Suppressor macrophage (primary cell): ENCODE measurements around the gene PTPN12.
A peak's percentile ranks its signal among the peaks of the same experiment; 100 is the strongest.
"Not testable (repeated sequence)": the region's sequence is repeated elsewhere in the genome, so short reads cannot be mapped to it uniquely, and the experiment has no call there.

ENCODE experiments used
- DNase-seq, 4 experiments: peaks; one replicate each; pipeline ENCODE4 v3.0.0-alpha.2; 2020 to 2022

Gene PTPN12

DNA sequence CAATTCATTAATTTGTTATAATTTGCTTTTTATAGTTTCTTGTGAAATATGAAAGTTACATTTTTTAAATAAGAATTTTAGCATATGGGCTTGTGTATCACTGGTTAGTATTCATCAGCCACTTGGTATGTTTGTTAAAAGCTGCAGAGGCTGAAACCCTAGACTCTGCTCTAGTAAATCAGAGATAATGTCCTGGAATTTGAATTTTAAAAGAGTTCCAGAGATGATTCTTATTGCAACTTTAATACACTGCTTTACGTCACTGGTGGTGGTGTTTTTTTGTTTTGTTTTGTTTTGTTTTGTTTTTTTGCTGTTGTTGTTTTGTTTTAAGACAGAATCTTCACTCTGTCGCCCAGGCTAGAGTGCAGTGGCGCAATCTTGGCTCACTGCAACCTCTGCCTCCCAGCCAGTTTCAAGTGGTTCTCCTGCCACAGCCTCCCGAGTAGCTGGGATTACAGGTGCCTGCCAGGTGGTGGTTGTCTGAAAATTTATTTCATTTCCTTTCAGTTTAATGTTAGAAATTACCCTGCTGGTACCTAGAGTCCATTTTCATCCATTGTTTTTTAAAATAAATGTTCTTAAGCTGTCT, 43.8 kb downstream of the PTPN12 start:
- DNase-seq, result no peak

DNA sequence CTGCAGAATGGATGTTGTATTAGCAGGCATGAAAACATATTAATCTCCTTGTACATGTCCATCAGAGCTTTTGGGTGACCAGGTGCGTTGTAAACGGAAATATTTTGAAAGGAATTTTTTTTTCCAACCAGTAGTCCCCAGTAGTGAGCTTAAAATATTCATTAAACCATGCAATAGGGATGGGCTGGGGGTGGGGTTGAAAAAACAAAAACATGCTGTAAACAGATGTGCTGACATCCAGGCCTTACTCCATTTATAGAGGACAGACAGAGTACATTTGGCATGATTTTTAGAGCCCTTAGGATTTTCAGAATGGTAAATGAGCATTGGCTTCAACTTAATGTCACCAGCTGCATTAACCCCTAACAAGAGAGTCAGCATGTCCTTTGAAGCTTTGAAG, 50.2 kb downstream of the PTPN12 start:
- DNase-seq, result no peak

DNA sequence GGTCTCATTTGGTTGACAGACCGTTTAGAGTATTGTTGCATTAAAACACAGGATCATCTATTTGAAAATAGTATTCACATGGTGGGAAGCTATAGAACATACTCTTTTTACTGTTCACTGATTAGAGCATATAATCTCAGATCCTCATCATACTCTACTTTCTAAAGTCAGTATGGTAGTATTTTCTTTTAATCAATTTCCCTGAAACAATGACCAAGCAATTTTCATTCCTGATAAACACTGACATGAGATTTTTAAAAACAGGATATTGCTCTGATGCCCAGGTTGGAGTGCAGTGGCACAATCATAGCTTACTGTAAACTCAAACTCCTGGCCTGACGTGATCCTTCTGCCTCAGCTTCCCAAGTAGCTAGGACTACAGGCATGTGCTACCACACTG, 63.9 kb downstream of the PTPN12 start:
- no peak for DNase-seq

- peak in 3 of 4 experiments; percentile 9 to 55 (median 32) for DNase-seq
Measured at GRCh38 chr7:77606562-77606961, 69.5 kb downstream of the PTPN12 start.

DNA sequence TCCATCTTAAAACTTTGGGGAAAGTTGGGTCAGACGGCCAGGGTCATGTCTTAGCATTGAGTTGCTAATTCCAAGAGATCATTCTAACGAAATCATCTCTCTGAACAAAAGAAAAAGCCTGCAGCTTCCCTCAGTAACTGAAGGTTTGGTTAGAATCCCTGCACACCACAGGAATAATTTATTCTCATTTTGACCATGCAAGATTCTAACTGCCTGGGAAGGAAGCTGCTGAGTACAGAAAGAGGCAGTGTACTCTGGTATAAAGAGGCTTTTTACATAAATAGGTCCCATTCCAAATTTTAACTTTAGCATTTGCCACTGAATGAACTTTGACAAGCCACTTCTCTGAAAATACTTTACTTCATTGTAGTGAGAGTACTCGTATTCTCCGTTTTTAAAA, 82.2 kb downstream of the PTPN12 start:
- DNase-seq, result no peak

DNA sequence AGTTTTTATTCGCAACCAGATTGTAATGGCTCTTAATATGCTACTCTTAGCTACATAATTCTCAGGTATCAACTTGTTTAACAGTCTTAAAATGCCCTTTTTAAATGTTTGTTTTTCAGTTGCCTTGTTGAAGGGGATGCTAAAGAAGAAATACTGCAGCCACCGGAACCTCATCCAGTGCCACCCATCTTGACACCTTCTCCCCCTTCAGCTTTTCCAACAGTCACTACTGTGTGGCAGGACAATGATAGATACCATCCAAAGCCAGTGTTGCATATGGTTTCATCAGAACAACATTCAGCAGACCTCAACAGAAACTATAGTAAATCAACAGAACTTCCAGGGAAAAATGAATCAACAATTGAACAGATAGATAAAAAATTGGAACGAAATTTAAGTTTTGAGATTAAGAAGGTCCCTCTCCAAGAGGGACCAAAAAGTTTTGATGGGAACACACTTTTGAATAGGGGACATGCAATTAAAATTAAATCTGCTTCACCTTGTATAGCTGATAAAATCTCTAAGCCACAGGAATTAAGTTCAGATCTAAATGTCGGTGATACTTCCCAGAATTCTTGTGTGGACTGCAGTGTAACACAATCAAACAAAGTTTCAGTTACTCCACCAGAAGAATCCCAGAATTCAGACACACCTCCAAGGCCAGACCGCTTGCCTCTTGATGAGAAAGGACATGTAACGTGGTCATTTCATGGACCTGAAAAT, 89.7 kb downstream of the PTPN12 start:
- no peak for DNase-seq

- DNase-seq, result peak; percentile 7 to 56 (median 26)
Measured at GRCh38 chr7:77627309-77627676, 90.2 kb downstream of the PTPN12 start.

DNA sequence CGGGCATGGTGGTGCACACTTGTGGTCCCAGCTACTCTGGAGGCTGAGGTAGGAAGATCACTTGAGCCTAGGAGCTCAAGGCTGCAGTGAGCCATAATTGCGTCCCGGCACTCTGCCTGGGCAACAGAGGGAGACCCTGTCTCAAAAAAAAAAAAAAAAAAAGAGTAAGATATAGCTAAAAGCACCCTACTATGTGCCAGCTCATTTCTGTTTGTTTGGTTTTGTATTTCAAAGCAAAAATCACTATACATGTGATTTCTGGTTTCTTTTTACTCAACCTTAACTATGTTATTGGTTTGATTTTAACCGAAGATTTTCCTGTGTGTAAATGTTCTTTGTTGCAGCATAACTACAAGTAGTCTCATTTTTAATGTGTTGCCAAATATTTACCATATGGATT, 92.7 kb downstream of the PTPN12 start:
- no peak for DNase-seq

GRCh38 chr7:77631820-77632219, 94.7 kb downstream of the PTPN12 start:
- DNase-seq, result peak; percentile 60 to 89 (median 70)

DNA sequence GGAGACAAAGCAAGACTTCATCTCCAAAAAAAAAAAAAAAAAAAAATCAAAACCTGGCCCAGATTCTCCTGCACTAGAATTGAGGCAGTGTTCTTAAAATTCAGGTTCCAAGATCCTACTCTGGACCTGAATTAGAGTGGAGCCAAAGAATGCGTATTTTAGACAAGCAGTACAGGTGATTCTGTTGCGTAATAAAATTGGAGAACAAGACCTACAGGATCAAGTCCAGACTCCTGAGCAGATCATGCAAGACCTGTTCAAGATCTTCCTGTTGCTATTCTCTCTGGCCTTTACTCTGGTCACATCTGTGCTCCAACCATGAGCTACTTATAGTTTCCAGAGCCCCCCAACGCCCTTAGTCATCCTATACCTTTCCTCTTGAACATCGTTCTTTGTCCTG, 107.7 kb downstream of the PTPN12 start:
- DNase-seq, result no peak

GRCh38 chr7:77648742-77649338, 111.7 kb downstream of the PTPN12 start:
- no peak for DNase-seq

DNA sequence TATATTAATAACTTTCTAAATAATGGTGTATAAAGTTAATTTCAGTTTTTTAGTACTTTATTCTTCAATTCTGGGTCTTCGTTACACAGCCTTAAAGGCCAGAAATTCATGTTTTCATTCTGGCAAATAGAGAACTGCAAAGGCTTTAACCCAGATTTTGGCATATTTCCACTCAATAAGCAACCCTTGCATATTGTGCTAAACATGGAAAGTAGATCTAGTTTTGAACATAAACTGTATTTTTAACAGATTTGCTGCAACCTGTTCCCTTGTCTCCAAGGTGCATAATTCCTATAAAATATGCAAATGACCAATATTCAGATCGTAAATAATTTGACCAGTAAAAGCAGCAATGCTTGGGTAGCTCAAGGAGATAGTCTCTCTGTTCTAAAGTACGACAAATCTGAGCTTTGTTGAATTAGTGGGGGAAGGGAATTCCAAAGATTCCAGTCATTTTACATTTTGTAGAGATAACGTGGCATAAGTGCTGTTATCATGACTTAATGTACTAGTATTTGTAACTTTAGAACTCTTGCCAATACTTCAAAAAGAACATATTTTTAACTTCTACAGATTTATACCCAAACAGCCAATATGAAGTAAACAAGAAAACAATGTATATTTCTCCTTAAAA, 112.7 kb downstream of the PTPN12 start:
- no peak for DNase-seq

- DNase-seq, result peak; percentile 48 to 68 (median 53)
Measured at GRCh38 chr7:77651575-77652162, 114.6 kb downstream of the PTPN12 start.

DNA sequence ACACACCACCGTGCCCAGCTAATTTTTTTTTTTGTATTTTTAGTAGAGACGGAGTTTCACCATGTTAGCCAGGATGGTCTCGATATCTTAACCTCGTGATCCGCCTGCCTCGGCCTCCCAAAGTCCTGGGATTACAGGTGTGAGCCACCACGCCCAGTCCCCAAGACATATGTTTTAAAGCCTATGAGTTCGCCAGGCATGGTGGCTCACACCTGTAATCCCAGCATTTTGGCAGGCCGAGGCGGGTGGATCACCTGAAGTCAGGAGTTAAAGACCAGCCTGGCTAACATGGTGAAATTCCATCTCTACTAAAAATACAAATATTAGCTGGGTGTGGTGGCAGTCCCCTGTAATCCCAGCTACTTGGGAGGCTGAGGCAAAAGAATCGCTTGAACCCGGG, 115.7 kb downstream of the PTPN12 start:
- not testable (repeated sequence) for DNase-seq

DNA sequence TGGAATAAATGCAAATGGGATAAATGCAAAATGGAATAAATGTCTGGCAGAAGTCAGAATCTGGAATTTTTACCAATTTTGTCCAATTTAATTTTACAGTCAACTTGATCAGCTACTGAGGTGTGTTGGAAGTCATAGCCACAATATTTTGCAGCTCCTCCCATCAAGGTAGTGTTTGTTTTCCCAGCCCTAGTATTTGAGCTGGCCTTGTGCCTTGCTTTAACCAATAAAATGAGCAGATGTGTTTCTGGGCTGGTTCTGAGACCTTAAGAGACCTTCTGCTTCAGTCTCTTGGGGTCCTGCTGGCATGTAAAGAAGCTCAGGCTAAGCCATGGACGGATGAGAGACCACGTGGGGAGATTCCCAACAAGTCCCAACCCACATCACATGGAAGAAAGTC, 116.5 kb downstream of the PTPN12 start:
- DNase-seq, result no peak

DNA sequence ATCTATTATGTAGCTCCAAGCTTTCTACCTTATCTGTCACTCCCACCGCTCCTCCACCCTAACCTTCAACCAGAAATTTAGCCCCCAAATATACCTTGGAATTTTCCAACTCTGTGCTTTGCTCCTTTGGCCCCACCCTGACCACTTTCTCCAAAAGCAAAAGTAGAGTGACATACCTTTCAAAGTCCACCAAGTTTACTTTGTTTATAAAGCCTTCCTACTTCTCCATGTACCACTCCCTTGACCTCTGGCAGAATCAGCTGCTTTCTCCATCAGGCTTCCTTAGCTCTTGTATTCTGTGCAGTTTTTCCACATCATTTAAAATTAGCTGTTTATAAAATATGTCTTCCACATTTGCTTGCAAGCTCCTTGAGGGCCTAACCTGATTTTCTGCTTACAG, 118.3 kb downstream of the PTPN12 start:
- no peak for DNase-seq

DNA sequence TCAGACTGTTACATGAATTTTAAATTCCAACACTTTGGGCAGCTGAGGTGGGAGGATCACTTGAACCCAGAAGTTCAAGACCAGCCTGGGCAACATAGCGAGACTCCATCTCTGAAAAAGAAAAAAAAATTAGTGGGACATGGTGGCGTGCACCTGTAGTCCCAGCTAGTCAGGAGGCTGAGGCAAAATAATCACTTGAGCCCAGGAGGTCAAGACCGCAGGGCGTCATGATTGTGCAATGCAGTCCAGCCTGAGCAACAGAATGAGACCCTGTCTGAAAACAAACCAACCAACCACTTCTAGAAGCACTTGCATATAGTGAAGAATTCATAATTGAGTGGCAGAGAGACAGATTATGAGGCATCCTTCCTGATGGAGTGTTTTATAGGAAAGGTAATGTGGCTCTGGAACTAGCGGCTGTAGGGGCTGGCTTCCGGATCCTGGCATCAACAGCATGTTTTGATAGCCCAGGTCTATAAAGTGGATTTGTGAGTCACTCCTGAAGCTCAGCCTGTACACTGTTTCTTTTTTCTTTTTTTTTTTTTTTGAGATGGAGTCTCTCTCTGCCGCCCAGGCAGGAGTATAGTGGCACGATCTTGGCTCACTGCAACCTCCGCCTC, 118.9 kb downstream of the PTPN12 start:
- no peak for DNase-seq

DNA sequence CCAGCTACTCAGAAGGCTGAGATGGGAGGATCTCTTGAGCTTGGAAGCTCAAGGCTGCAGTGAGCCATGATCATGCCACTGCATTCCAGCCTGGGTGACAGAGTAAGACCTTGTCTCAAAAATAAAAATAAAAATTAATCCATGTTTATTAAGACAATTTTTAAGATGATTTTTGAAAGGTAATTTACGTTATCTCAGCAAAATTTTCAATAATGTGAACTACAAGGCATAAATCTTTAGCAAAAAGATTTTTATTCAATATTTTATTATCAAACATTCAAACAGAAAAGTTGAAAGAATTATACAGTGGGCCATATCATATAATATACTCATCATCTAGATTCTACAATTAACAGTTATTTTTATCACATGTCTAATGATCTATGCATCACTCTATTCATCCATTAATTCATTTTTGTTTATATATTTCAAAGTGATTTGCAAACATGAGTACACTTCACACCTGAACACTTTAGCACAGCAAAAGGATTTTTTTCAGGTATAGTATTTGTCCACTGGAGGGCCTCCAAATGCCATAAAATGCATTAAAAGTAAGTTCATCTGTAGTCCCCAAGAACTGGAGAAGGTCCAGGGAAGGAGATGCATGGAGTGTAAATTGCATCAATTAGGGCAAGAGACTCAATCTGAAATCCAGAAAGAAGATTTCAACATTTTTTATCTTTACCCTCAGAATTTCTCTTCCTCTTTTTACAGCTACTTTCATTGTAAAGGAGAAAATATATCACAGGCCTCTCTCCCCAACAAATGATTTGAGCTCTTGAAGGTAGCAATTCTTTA, 120.5 kb downstream of the PTPN12 start:
- peak; percentile 12 to 57 (median 38) for DNase-seq

GRCh38 chr7:77658928-77659327, 121.8 kb downstream of the PTPN12 start:
- no peak for DNase-seq

- no peak for DNase-seq
Measured at GRCh38 chr7:77661816-77662215, 124.7 kb downstream of the PTPN12 start.

DNA sequence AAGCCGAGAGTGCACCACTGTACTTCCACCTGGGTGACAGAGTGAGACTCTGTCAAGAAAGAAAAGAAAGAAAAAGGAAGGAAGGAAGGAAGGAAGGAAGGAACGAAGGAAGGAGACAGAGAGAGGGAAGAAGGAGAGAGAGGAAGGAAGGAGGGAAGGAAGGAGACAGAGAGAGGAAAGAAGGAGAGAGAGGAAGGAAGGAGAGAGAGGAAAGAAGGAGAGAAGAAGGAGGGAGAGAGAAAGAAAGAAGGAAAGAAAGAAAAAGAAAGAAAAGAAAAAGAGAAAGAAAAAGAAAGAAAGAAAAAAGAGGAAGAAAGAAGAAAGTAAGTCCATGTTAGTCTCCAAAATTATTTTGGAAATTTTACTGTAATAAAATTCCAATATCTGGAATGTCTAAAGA, 125.8 kb downstream of the PTPN12 start:
- DNase-seq, result no peak

GRCh38 chr7:77664715-77665114, 127.6 kb downstream of the PTPN12 start:
- DNase-seq, result no peak
